Right ventricle myocardium inferior (tissue), 1 donor: ENCODE data around the gene RDM1. TPM values are rescaled to one million over a fixed set of nuclear protein-coding genes. Genes with fewer than 3 reads are reported as not detected.
"Not testable (repeated sequence)": the region's sequence is repeated elsewhere in the genome, so short reads cannot be mapped to it uniquely, and the experiment has no call there.

Source experiments
- ATAC-seq: fragments of 200-7000 bp; cut with Tn5 transposase; one replicate; pipeline ENCODE4 v1.9.1; 2020; ENCODE audit warnings: mild to moderate bottlenecking, moderate library complexity
- DNase-seq: peaks from one replicate; pipeline ENCODE4 v3.0.0; 2021; ENCODE audit errors: missing footprints
- intact Hi-C: fragments of 100-400 bp; cut with DNase I; formaldehyde crosslinking; loops from one replicate; pipeline ENCODE4 v1.11.0; 2022
- total RNA-seq: library from RNA; stranded (reverse); fragmentation: NEBNext Ultra II Directional; extraction: Animal tissue kit (Norgen Biotek cat#: 25700); gene quantifications from one replicate; pipeline ENCODE4 v1.2.1, GENCODE V29; 2021
- donor health status: DM: no; HTN: yes; CAD: no; lungs with severe emphysema.

RDM1 gene
- total RNA-seq, 1 donor from 2014 or later: not detected

DNA sequence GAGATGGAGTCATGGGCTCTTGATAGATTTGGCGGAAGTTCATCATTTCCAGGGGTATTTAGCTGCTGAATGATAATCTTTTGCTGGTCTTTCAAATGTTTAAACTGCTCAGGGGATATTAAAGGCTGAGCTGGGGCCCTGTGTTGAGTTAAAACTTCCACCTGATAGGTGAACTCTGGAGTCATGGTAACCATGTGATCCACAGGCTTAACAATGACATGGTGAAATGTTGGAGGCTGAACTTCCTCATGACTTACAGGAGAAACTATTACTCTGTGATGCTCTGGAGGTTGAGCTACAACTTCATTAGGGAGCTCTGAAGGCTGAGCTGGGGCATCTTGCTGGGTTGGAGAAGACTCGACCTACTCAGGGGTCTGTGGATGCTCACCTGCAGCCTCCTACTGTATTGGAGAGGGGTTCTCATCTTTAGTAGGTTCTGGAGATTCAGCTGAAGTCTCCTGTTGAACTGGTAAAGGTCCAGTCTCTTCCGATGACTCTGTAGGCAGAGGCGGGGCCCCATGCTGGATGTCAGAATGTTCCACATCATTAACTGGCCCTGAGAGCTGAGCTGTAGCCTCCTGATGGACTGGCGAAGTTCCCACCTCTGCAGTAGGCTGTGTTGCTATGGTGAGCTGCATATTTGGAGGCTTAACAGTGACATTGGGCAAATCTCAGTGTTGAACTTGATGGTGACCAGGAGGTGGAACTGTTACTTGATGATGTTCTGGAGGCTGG lies 24.2 kb downstream of the RDM1 start:
- intact Hi-C loops: no loop called here
- DNase-seq: no peak
- no peak for ATAC-seq

DNA sequence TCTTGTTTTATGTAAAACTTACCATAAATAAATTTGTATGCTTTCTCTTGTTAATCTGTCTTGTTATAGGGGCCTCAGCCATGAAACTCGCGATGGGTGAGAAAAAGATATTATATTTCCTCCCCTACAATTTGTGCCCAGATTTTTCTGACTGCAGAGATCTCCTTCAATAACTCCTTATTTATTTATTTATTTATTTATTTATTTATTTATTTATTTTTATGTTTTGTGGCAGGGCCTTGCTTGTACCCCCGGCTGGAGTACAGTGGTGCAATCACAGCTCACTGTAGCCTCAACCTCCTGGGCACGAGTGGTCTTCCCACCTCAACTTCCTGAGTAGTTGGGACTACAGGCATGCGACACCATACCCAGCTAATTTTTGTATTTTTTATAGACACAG lies 27.1 kb downstream of the RDM1 start:
- intact Hi-C loops: no loop called here
- no peak for DNase-seq
- no peak for ATAC-seq

DNA sequence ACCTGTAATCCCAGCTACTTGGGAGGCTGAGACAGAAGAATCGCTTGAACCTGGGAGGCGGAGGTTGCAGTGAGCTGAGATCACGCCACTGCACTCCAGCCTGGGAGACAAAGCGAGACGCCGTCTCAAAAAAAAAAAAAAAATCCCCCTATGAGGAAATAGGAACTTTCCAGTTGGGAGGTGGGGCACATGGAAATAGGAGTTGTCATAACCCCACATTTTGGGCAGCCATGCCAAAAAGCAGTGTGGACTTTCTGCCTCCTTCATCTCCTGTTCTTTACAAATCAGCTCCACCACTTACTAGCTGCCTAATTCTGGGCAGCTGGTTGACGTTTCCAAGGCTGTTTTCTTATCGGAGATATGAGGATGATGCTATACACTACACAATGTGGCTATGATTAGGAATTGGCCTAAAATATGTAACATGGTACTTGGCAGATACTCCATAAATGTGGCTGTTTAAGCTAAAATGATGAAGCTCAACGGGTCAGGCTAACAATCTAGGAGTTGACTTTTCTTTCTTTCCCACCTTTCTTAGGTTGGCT lies 28.9 kb downstream of the RDM1 start:
- ATAC-seq: no peak
- no peak for DNase-seq
- intact Hi-C loops: no loop called here

DNA sequence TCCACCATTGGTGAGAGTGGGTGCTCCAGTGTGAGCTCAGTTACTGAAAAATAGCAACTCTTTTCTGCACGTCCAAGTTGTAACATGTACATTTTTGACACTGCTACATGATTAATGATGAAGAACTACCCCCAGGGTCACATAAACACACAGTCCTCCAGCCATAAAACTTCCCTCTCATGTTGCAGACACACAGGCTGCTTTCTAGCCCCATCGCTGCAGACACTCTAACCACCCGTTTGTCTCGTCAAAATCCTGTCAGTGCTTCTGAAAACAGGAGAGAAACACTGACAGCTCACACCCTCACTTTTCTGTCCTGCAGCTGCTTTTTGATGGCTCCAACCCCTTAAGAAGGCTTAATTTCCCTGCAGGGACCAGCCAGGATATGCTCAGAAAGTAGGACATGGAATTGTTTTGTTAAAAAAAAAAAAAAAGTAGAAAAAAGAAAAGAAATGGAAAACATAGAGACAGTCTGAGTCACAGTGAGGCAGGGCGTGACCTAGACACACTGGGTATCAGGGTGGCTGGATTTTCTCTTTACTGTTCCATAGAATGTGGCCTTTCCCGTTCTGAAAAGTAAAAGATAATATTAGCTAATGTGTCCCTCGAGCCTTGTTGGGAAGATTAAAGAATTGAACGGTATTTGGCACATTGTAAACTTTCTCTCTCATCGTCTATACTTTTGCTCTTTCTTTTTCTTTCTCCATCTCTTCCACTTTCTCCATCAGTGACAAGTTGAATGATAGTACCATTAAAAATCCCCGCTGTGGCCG lies 29.7 kb downstream of the RDM1 start:
- ATAC-seq: no peak
- intact Hi-C loops: no loop called here
- no peak for DNase-seq

DNA sequence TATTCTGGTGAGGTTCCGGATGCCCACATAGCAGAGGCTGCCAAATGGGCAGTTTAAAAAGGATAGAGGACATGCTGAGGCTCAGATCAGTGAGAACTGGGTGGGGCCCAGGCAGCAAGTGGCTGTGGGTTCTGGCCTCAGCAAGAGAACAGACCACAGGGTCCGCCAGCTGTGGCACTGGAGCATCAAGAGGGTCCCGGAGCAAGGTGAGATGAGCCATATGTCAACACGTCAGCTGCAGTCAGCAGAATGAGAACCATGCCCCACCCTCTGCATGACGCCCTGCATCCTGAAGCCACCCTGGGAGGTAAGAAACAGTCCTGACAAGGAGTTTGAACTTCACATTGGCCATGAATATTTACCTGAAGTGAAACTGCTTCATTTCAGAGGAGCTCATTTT lies 30.3 kb downstream of the RDM1 start:
- ATAC-seq (no peak), DNase-seq (no peak)
- intact Hi-C loops: no loop called here

DNA sequence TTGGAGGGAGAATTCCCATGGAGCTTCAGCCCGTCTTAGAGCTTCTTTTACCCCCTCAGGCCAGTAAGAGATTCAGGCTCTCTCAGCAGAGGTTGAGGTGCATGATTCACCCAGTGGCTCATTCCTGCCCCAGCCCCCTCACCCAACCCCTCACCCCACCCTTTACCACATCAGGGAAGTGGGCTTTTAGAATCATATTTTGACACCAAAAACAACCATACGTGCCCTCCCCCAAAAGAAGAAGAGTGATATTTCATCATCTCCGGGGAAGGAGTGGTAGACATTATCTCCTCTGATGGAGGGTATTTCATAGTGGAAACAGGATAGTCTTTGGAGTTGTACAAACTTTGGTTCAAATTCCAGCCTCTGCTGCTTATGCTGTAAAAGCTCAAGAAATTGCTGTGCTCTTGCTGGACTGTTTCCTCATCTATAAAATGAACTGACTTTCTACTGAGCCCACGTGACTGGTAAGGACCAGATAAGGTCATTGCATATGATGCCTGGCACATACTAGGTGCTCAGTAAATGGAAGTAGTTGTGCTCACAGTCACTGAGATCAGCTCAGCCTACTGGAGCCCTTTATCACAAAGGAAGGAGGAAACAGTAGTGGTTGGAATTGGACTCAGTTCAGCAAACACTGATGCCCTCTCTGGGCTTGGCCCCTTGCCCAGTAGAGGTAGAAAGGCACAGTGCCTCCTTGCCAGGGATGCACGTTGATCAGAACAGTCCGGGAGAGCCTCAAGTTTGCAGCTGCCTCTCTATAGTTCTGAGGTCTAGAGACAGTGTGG lies 32.1 kb downstream of the RDM1 start:
- ATAC-seq: peak; percentile 44
- intact Hi-C loops: no loop called here

DNA sequence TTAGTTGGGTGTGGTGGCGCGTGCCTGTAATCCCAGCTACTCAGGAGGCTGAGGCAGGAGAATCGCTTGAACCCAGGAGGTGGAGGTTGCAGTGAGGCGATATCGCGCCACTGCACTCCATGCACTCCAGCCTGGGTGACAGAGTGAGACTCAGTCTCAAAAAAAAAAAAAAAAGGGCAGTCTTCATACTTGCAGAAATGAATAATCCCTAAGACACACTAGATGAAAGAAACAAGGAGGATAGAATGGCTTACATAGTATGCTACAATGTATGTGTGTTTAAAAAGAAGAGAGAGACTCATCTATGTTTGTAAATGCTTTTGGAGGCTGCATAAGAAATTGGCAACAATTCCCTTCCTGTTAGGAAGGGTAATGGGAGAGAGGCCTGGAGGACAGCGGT lies 32.8 kb downstream of the RDM1 start:
- DNase-seq, intact Hi-C loops, ATAC-seq: not testable (repeated sequence)

More for the DNA sequence above, 32.1 kb downstream of the RDM1 start:
- no peak for DNase-seq

DNA sequence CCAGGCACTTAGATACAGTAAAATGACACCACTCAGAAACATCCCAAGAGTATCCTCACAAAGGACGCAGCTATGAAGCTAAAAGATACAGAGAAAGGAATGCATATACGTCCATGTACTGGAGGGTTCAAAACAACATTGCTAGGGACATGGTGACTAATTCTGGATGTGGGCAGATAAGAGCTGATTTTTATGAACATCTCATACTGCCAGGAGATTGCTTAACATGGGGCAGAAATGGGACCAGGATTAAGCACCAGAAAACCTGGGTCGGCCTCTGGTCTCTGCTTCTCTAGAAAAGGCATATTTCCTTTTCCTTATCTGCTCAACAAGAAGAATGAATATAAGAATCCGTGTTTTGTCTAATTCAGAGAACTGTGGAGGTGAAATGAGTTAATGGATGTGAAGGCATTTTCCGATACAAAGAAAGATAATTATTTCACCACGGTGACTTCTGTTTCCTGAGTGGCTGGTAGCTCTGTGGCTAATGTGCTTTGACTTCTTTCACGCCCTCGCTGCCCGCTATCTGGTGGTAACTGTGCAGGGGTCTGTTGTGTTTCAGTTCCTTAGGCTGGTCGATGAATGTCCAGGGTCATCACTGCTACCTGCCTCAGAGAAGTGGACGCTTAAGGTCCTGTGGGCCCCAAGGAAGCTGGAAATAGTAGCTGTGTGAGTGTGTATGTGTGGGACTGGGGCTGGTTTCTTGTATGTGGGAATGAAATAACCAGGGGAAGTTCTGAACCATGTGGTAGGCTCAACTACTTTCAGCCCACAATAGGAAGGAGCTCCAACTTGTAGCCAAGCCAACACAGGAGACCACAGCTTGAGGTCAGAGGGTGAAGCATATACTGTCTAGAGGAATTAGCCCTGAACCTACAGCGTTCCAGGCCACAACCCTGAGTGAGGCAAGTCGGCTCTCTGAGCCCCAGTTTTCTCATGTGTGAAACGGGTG lies 34.7 kb downstream of the RDM1 start:
- DNase-seq (no peak), ATAC-seq (no peak)
- intact Hi-C loops: no loop called here

DNA sequence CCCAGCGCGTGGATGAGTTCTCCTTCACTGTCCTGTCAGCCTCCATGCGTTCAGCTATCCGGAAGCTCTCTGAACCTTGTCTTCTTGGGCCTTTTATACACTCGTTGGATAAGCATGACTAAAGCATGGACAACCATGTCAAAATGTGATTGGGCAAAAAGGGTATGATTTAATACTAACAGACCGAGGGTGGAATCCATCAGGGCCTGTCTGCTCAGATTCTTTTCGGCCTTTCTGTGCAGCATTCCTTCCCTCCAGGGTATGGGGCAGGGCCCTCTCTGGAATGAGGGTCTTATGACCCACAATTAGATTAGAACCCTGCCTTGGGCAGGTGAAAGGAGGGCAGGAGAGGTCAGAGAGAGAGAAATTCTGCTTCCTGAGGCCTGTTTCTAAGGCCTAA lies 36.4 kb downstream of the RDM1 start:
- ATAC-seq (no peak), DNase-seq (no peak)
- intact Hi-C loops: no loop called here

DNA sequence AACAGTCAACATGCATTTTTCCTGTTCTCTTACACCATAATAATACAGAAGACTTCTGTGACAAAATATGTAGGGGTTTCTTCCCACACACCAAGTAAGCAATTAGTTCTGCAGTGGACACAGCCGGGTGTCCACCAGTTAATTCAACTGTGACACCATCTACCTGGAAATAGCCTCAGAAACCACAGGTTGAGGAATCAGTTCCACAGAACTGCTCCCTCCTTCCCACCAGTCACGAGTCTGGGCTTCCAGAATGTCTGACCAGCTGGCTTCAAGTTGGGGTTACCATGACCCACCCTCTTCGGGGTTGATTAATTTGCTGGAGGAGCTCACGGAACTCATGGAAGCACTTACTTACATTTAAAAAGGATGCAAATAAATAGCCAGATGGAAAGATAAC lies 36.8 kb downstream of the RDM1 start:
- intact Hi-C loops: no loop called here
- DNase-seq (no peak), ATAC-seq (no peak)

DNA sequence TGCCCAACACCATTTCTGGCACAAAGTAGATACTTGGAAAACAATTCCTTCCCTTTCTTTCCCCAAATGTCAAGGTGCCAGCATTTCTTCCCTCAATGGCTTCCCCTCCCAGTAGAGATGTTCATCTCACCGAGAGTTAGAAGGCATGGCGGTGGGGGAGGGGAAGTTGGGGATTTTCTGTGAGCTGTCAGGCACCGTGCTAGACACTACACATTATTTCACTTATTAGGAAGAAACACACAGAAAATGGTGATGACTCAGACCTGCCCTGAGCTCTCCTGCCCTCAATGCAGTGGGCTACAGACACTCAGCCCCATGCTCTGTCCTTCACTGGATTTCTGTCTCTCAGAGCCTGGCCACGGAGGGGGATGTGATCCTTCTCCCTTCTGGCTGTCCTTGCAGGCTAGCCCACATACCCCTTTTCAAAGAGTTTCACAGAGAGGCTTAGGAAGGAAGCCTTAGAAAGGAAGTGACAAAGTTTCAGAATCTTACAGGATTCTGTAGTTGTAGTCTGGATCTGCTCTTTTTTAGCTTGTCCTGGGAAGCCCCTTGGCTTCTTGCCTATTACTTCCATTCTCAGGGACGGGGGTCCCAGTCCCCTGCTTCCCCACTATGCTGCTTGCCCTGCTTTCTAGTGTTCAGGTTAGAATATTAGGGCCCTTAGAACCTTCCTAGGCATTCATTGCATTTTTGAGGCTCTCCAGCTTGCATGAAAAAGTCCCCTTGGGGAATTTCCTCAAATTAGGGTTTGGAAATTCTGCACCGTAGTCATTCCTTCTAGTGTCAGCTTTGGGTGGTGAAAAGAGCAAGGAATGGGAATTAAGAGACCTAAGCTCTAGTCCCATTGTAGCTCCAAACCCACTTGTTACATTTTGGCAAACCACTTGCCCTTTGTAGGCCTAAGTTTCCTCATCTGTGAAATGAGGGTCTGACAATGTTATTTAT lies 38.2 kb downstream of the RDM1 start:
- intact Hi-C loops: no loop called here
- ATAC-seq (no peak), DNase-seq (no peak)

DNA sequence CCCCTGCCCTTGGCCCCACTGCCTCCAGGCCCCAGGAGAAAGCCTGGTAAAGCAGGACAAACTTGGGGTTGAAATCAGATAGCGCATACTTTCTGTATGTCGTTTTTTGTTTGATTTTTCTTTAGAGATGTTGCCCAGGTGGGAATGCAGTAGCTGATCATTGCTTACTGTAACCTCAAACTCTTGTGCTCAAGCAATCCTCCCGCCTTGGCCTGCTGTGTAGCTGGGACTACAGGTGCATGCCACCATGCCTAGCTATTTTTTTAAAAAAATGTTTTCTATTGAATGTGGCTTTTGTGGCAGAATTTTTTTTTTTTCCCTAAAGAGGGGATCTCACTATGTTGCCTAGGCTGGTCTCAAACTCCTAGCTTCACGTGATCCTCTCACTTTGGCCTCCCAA lies 39.3 kb downstream of the RDM1 start:
- DNase-seq: no peak
- no peak for ATAC-seq
- intact Hi-C loops: no loop called here

DNA sequence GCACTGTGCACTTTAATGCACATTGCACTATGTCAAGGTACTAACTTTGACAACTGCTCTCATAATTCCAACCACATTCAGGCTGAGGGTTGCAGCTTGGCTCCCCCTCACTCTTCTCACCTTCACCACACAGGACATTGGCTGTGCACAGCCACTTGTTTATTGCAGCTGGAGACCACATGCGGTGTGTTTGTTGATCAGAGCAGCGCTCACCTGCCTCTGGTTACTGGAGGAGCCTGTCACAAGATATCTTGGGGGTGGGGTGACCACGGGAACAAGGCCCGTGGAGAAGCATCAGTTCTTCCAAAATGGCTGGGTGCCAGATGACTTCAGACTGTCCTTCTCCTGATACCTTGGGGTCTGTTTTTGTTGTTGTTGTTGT lies 39.8 kb downstream of the RDM1 start:
- ATAC-seq (no peak), DNase-seq (no peak)
- intact Hi-C loops: no loop called here

DNA sequence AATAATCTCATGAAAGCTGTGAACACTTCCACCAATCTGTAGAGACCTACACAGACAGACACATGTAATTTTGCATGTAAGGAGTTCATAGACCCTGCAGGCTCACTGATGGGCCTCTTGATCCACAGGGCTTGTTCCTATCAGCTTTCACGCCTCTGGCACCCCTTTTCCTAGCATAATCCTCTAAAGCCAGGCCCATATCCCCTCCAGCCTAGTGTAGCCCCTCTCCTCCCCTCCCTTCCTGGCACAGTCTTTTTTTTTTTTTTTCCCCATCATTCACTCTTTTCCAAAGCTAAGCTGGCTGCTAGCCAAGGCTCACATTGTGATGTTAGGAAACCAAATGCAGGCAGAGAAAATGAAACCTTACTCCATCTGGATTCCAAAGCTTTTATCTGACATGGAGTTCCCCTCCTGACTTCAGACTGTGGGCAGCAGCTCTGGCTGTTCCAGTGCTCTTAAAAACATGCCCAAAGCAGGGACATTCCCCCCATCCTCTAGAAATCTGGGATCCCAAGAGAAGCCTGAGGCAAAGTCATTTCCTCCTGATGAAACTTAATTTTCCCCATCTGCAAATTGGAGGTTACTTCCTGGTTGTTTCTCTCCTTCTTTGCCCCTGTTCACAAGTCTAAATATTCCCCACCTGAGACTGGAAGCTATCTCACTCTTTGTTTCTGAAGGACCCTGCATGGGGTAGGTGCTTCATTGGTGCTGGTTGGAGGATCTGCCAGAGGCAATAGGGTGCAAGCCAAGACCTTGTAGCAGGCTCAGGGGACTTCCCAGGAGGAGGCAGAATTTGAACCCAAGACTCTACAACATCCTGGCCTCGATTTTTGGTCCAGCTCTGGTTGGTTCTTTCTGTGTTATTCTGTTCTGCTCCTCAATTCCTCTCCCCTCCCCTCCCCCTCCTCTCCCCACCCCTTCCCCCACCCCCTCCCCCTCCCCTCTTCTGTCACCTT lies 40.5 kb downstream of the RDM1 start:
- intact Hi-C loops: no loop called here
- DNase-seq (no peak), ATAC-seq (peak; percentile 37)

DNA sequence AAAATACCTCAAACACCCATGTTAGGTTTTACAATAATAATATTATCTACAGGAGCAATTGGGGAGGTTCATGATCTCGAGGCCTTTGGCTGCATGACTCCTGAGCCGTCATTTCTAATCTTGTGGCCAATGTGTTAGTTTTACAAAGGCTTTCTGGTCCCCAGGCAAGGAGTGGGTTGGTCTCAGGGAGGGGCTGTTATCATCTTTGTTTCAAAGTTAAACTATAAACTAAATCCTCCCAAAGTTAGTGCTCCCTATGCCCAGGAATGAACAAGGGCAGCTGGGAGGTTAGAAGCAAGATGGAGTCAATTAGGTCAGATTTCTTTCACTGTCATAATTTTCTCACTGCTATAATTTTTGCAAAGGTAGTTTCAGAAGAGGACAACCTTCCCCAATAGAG lies 41.3 kb downstream of the RDM1 start:
- intact Hi-C loops: no loop called here
- DNase-seq: no peak
- no peak for ATAC-seq
